Stimulated activated effector memory CD8-positive, alpha-beta T cell treated with anti-CD3 and anti-CD28 coated beads, Interleukin-12 subunit alpha, Interleukin-12 subunit beta, amount 100 ng/mL, for 72 hours (primary cell): ENCODE measurements around the gene BZW1.

Experiments used
- ATAC-seq: fragments of 150-1000 bp; cut with Tn5 transposase; 2 replicates; pipeline ENCODE4 v1.10.0; 2021
- DNase-seq, 2 donors: peaks; one replicate each; pipeline ENCODE4 v3.0.0; 2021 to 2022; ENCODE audit warnings: low spot score in 2 of 2
- H3K27ac Mint-ChIP-seq: one replicate; pipeline ENCODE4 v1.8.0; 2022; ENCODE audit warnings: mild to moderate bottlenecking, mixed read lengths
- H3K36me3 Mint-ChIP-seq: one replicate; pipeline ENCODE4 v1.8.0; 2022; ENCODE audit warnings: mild to moderate bottlenecking, mixed read lengths
- H3K4me1 Mint-ChIP-seq: one replicate; pipeline ENCODE4 v1.8.0; 2022; ENCODE audit warnings: mixed read lengths
- H3K4me3 Mint-ChIP-seq: one replicate; pipeline ENCODE4 v1.8.0; 2022; ENCODE audit warnings: mild to moderate bottlenecking, mixed read lengths
- H3K9me3 Mint-ChIP-seq: one replicate; pipeline ENCODE4 v1.8.0; 2022; ENCODE audit warnings: mixed read lengths

BZW1 gene

GRCh38 chr2:200864176-200865034, 52.7 kb downstream of the BZW1 start, which contains the start of gene CLK1:
Gene CLK1, minus strand, starts transcription at chr2:200864658. Its CDS starts 2,796 bp downstream, at chr2:200861862.
- Mint-ChIP-seq H3K4me1 (peaks cover 35% of the 10 kb centered on the region), H3K36me3 (peaks cover 65% of the 10 kb centered on the region), H3K27ac (peak within 1 kb of the TSS; percentile 98), H3K9me3 (no peaks in the 10 kb centered on the region), H3K4me3 (peak within 1 kb of the TSS; percentile 86)
- DNase-seq, result peak; percentile 83 to 93
- ATAC-seq, result peak; percentile 89

- Mint-ChIP-seq H3K36me3 (peaks cover 60% of the 10 kb centered on the region), H3K4me1 (peaks cover 6% of the 10 kb centered on the region), H3K9me3 (no peaks in the 10 kb centered on the region), H3K4me3 (no peak overlapping the region), H3K27ac (peak overlapping the region; percentile 69)
- DNase-seq (no peak), ATAC-seq (no peak)
These were observed 57.3 kb downstream of the BZW1 start for GRCh38 chr2:200869014-200869413.

DNA sequence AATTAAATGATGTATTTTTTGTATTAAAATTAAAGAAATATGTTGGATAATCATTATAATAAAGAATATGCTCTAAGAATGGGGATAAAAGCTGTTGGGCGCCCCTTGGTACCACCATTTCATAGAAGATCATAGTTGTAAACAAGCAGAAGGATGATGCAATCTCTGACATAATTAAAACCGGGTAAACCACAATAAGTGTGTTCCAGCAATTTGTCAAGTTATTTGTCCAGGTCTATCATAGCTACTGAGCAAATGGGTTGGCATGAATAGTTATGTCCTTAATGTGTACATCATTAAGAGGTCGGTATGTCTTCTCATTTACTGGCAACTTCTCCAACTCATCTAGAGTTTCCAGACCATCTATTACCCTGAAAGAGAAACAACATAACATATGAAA, 59.4 kb downstream of the BZW1 start:
- no peak overlapping the region for H3K4me3 Mint-ChIP-seq
- peaks cover 73% of the 10 kb centered on the region for H3K36me3 Mint-ChIP-seq
- DNase-seq, result no peak
- ATAC-seq, result no peak
- peaks cover 6% of the 10 kb centered on the region for H3K4me1 Mint-ChIP-seq
- H3K9me3 Mint-ChIP-seq, result no peaks in the 10 kb centered on the region
- no peak overlapping the region for H3K27ac Mint-ChIP-seq

GRCh38 chr2:200873560-200873959, 61.9 kb downstream of the BZW1 start:
- Mint-ChIP-seq H3K4me1 (peaks cover 4% of the 10 kb centered on the region), H3K27ac (no peak overlapping the region), H3K36me3 (peaks cover 93% of the 10 kb centered on the region), H3K9me3 (no peaks in the 10 kb centered on the region), H3K4me3 (no peak overlapping the region)
- ATAC-seq (no peak), DNase-seq (no peak)
